ENCODE data around the gene ST6GALNAC4. TPM values are rescaled to one million over a fixed set of nuclear protein-coding genes. Genes with fewer than 3 reads are reported as not detected.
"Not testable (repeated sequence)": the region's sequence is repeated elsewhere in the genome, so short reads cannot be mapped to it uniquely, and the experiment has no call there.

The ST6GALNAC4 gene
- total RNA-seq, 3 donors from 2014 or later, result 22.0 to 25.7 (median 24.7) TPM

- peaks cover 2% of the 10 kb centered on the region for H3K4me1 Mint-ChIP-seq (ENCODE audit: low read depth)
- H3K36me3 Mint-ChIP-seq (ENCODE audit: insufficient read depth), result peaks cover 2% of the 10 kb centered on the region
- no peaks in the 10 kb centered on the region for H3K9me3 Mint-ChIP-seq
- no peak for DNase-seq
- no peaks in the 10 kb centered on the region for H3K27me3 Mint-ChIP-seq (ENCODE audit: low read depth)
- no peak for ATAC-seq
- no peak overlapping the region for H3K4me3 Mint-ChIP-seq
Observed at GRCh38 chr9:127873886-127874285, 43.0 kb downstream of the ST6GALNAC4 start.

- Mint-ChIP-seq H3K4me1 (ENCODE audit: low read depth) (peaks cover 2% of the 10 kb centered on the region), H3K36me3 (ENCODE audit: insufficient read depth) (peaks cover 2% of the 10 kb centered on the region), H3K9me3 (no peaks in the 10 kb centered on the region), H3K4me3 (no peak overlapping the region), H3K27me3 (ENCODE audit: low read depth) (no peaks in the 10 kb centered on the region)
- ATAC-seq (no peak), DNase-seq (no peak)
Observed at GRCh38 chr9:127873223-127873691, 43.6 kb downstream of the ST6GALNAC4 start.

GRCh38 chr9:127872369-127873222 is 44.2 kb downstream of the ST6GALNAC4 start:
- peaks cover 2% of the 10 kb centered on the region for H3K4me1 Mint-ChIP-seq (ENCODE audit: low read depth)
- no peak for ATAC-seq

GRCh38 chr9:127871531-127871930 is 45.3 kb downstream of the ST6GALNAC4 start:
- ATAC-seq (no peak), DNase-seq (no peak)
- Mint-ChIP-seq H3K4me1 (ENCODE audit: low read depth) (no peaks in the 10 kb centered on the region), H3K4me3 (no peak overlapping the region), H3K27me3 (ENCODE audit: low read depth) (no peaks in the 10 kb centered on the region), H3K9me3 (no peaks in the 10 kb centered on the region), H3K36me3 (ENCODE audit: insufficient read depth) (peaks cover 2% of the 10 kb centered on the region)

More at GRCh38 chr9:127872369-127873222, 44.2 kb downstream of the ST6GALNAC4 start:
- Mint-ChIP-seq H3K36me3 (ENCODE audit: insufficient read depth) (peaks cover 2% of the 10 kb centered on the region), H3K9me3 (no peaks in the 10 kb centered on the region), H3K27me3 (ENCODE audit: low read depth) (no peaks in the 10 kb centered on the region), H3K4me3 (no peak overlapping the region)
- no peak for DNase-seq

GRCh38 chr9:127870887-127871286 is 46.0 kb downstream of the ST6GALNAC4 start:
- Mint-ChIP-seq H3K4me3 (no peak overlapping the region), H3K9me3 (no peaks in the 10 kb centered on the region), H3K36me3 (ENCODE audit: insufficient read depth) (peaks cover 2% of the 10 kb centered on the region), H3K27me3 (ENCODE audit: low read depth) (no peaks in the 10 kb centered on the region), H3K4me1 (ENCODE audit: low read depth) (peaks cover 3% of the 10 kb centered on the region)
- no peak for DNase-seq
- no peak for ATAC-seq

- ATAC-seq; H3K9me3 Mint-ChIP-seq; H3K36me3 Mint-ChIP-seq (ENCODE audit: insufficient read depth); H3K4me3 Mint-ChIP-seq; H3K27me3 Mint-ChIP-seq (ENCODE audit: low read depth); DNase-seq: not testable (repeated sequence)
- peaks cover 11% of the 10 kb centered on the region for H3K4me1 Mint-ChIP-seq (ENCODE audit: low read depth)
Observed at GRCh38 chr9:127870153-127870491, 46.7 kb downstream of the ST6GALNAC4 start.

- Mint-ChIP-seq H3K36me3 (ENCODE audit: insufficient read depth) (peaks cover 2% of the 10 kb centered on the region), H3K27me3 (ENCODE audit: low read depth) (no peaks in the 10 kb centered on the region), H3K9me3 (no peaks in the 10 kb centered on the region), H3K4me1 (ENCODE audit: low read depth) (peaks cover 17% of the 10 kb centered on the region), H3K4me3 (no peak overlapping the region)
- DNase-seq, result peak; percentile 77
- ATAC-seq, result peak; percentile 62 to 67
Observed at GRCh38 chr9:127869310-127870152, 47.3 kb downstream of the ST6GALNAC4 start.

GRCh38 chr9:127868278-127868902 is 48.5 kb downstream of the ST6GALNAC4 start:
- H3K36me3 Mint-ChIP-seq (ENCODE audit: insufficient read depth), result peaks cover 2% of the 10 kb centered on the region
- ATAC-seq, result no peak
- no peaks in the 10 kb centered on the region for H3K27me3 Mint-ChIP-seq (ENCODE audit: low read depth)
- H3K4me3 Mint-ChIP-seq, result no peak overlapping the region
- peaks cover 17% of the 10 kb centered on the region for H3K4me1 Mint-ChIP-seq (ENCODE audit: low read depth)
- DNase-seq, result no peak
- no peaks in the 10 kb centered on the region for H3K9me3 Mint-ChIP-seq

GRCh38 chr9:127867356-127868277 is 49.2 kb downstream of the ST6GALNAC4 start:
- DNase-seq (no peak), ATAC-seq (no peak)
- H3K4me3 Mint-ChIP-seq, result no peak overlapping the region
- peaks cover 2% of the 10 kb centered on the region for H3K36me3 Mint-ChIP-seq (ENCODE audit: insufficient read depth)
- peaks cover 23% of the 10 kb centered on the region for H3K4me1 Mint-ChIP-seq (ENCODE audit: low read depth)
- H3K27me3 Mint-ChIP-seq (ENCODE audit: low read depth), result no peaks in the 10 kb centered on the region
- H3K9me3 Mint-ChIP-seq, result no peaks in the 10 kb centered on the region

GRCh38 chr9:127866535-127866934 is 50.3 kb downstream of the ST6GALNAC4 start:
- H3K36me3 Mint-ChIP-seq (ENCODE audit: insufficient read depth), result peaks cover under 1% of the 10 kb centered on the region
- peaks cover 34% of the 10 kb centered on the region for H3K4me1 Mint-ChIP-seq (ENCODE audit: low read depth)
- no peak for ATAC-seq
- no peaks in the 10 kb centered on the region for H3K9me3 Mint-ChIP-seq
- no peak for DNase-seq
- no peaks in the 10 kb centered on the region for H3K27me3 Mint-ChIP-seq (ENCODE audit: low read depth)
- no peak overlapping the region for H3K4me3 Mint-ChIP-seq

- peaks cover 41% of the 10 kb centered on the region for H3K4me1 Mint-ChIP-seq (ENCODE audit: low read depth)
- no peaks in the 10 kb centered on the region for H3K36me3 Mint-ChIP-seq (ENCODE audit: insufficient read depth)
- DNase-seq, result no peak
- peak; percentile 74 to 80 for ATAC-seq
- H3K4me3 Mint-ChIP-seq, result no peak overlapping the region
- H3K27me3 Mint-ChIP-seq (ENCODE audit: low read depth), result no peaks in the 10 kb centered on the region
- H3K9me3 Mint-ChIP-seq, result no peaks in the 10 kb centered on the region
Observed at GRCh38 chr9:127865645-127866464, 51.0 kb downstream of the ST6GALNAC4 start.

- DNase-seq, result no peak
- H3K27me3 Mint-ChIP-seq (ENCODE audit: low read depth), result no peaks in the 10 kb centered on the region
- no peak overlapping the region for H3K4me3 Mint-ChIP-seq
- H3K36me3 Mint-ChIP-seq (ENCODE audit: insufficient read depth), result no peaks in the 10 kb centered on the region
- no peak for ATAC-seq
- H3K9me3 Mint-ChIP-seq, result no peaks in the 10 kb centered on the region
- H3K4me1 Mint-ChIP-seq (ENCODE audit: low read depth), result peaks cover 50% of the 10 kb centered on the region
Observed at GRCh38 chr9:127863191-127863621, 53.6 kb downstream of the ST6GALNAC4 start.

Measured in activated T-cell treated with anti-CD3 and anti-CD28 coated beads, Interleukin-2, amount 50 U/mL, for 4 hours (primary cell).